HEK293T (cell line): ENCODE data around the gene DLX4.

ENCODE experiments used
- BHLHE40 ChIP-seq: fragments of 450-650 bp; IDR thresholded peaks from 2 replicates; pipeline ENCODE4 v1.6.1; 2016; ENCODE audit warnings: mild to moderate bottlenecking, moderate library complexity, borderline replicate concordance
- ELF4 ChIP-seq: fragments of 450-650 bp; IDR thresholded peaks from 2 replicates; pipeline ENCODE4 v1.6.1; 2017; ENCODE audit warnings: antibody characterized with exemption
- FOXK2 ChIP-seq: fragments of 450-650 bp; IDR thresholded peaks from 2 replicates; pipeline ENCODE4 v1.6.1; 2016; ENCODE audit warnings: mild to moderate bottlenecking
- FOXM1 ChIP-seq: fragments of 450-650 bp; IDR thresholded peaks from 2 replicates; pipeline ENCODE4 v1.6.1; 2017; ENCODE audit warnings: mild to moderate bottlenecking, borderline replicate concordance
- HDGF ChIP-seq: fragments of 450-650 bp; IDR thresholded peaks from 2 replicates; pipeline ENCODE4 v1.6.1; 2017; ENCODE audit warnings: antibody characterized with exemption, borderline replicate concordance
- NFRKB ChIP-seq: fragments of 450-650 bp; IDR thresholded peaks from 2 replicates; pipeline ENCODE4 v1.6.1; 2016; ENCODE audit warnings: mild to moderate bottlenecking, moderate library complexity
- SP1 ChIP-seq: fragments of 450-650 bp; IDR thresholded peaks from 2 replicates; pipeline ENCODE4 v1.6.1; 2017
- SUZ12 ChIP-seq: fragments of 450-650 bp; IDR thresholded peaks from 2 replicates; pipeline ENCODE4 v1.6.1; 2016; ENCODE audit warnings: mild to moderate bottlenecking
- TARDBP ChIP-seq: fragments of 450-650 bp; IDR thresholded peaks from 2 replicates; pipeline ENCODE4 v1.6.1; 2016
- ZNF384 ChIP-seq: fragments of 450-650 bp; IDR thresholded peaks from 2 replicates; pipeline ENCODE4 v1.6.1; 2016
- TF ChIP-seq, protein P1 (sequence below): fragments of 450-650 bp; IDR thresholded peaks from 2 replicates; pipeline ENCODE4 v1.6.1; 2016

DNA sequence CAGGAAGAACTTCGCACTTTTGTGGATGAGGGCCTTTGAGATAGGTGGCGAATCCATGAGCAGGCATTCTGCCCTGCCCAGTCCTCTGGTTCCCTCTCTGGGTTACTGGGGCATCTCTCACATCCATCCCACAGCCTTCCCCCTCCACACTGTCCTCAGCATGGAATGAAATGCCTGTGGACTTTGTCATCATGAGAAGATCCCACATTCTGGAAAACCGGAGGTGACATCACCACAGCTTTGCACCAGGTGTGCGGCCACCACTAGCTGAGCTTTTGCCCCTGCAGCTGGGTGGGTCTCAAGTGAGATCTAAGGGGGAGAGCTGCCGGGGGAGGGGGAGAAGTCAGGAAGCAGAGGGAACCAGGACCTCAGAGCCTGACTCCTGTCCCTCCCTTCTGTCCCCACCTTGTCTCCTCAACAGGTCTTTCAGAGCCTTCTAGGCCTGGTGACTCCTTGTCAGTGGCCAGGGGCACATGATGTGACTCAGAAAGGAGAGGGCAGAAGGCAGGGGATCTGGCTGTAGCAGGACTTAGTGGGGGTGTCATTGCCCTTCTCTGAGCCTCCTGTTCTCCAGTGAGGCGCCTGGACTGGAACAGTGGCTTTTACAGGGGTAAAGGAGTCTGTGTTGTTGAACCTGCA lies 40.0 kb upstream of the DLX4 start:
- no peak for TF ChIP-seq FOXM1
- no peak for TF ChIP-seq NFRKB
- no peak for TF ChIP-seq ZNF384
- TF ChIP-seq ELF4 = no peak
- TF ChIP-seq, protein P1, sequence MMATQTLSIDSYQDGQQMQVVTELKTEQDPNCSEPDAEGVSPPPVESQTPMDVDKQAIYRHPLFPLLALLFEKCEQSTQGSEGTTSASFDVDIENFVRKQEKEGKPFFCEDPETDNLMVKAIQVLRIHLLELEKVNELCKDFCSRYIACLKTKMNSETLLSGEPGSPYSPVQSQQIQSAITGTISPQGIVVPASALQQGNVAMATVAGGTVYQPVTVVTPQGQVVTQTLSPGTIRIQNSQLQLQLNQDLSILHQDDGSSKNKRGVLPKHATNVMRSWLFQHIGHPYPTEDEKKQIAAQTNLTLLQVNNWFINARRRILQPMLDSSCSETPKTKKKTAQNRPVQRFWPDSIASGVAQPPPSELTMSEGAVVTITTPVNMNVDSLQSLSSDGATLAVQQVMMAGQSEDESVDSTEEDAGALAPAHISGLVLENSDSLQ = no peak
- no peak for TF ChIP-seq FOXK2
- TF ChIP-seq TARDBP = no peak
- no peak for TF ChIP-seq SUZ12
- TF ChIP-seq SP1 = no peak
- TF ChIP-seq HDGF = no peak
- TF ChIP-seq BHLHE40 = no peak
